T47D (cell line): Measurements from ENCODE around the gene ATP6V1C2.

Experiments used
- DNase-seq, 2 experiments: peaks; one replicate each; pipeline versions ENCODE4 v3.0.0 to v3.0.0-alpha.2; 2011 to 2012; ENCODE audit warnings: low read depth in 1 of 2, low spot score in 1 of 2
- JUND ChIP-seq: IDR thresholded peaks from 2 replicates; pipeline ENCODE4 v1.6.1; 2012; ENCODE audit warnings: low read depth
- in situ Hi-C: cut with HindIII; loops from 2 replicates; pipeline ENCODE4 v1.10.0; 2016; ENCODE audit warnings: low sequenced_read_pairs, low pct_unique_long_range_greater_than_20kb

Gene ATP6V1C2

DNA sequence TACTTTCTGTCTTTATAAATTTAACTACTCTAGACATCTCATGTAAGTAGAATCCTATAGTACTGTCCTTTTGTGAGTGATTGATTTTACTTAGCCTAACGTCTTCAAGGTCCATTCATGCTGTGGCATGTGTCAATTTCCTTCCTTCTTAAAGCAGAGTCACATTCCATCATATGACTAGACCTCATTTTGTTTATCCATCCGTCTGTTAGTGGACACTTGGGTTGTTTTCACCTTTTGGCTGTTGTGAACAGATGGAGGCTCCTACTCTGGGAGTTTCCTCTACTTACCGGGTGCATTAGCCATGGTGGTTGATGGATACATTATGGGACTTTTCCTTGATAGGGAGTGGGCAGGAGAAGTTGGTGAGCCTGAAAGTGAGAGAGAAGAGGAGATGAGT is 97.6 kb downstream of the ATP6V1C2 start:
- no peak for TF ChIP-seq JUND
- in situ Hi-C loops: no loop called here

DNA sequence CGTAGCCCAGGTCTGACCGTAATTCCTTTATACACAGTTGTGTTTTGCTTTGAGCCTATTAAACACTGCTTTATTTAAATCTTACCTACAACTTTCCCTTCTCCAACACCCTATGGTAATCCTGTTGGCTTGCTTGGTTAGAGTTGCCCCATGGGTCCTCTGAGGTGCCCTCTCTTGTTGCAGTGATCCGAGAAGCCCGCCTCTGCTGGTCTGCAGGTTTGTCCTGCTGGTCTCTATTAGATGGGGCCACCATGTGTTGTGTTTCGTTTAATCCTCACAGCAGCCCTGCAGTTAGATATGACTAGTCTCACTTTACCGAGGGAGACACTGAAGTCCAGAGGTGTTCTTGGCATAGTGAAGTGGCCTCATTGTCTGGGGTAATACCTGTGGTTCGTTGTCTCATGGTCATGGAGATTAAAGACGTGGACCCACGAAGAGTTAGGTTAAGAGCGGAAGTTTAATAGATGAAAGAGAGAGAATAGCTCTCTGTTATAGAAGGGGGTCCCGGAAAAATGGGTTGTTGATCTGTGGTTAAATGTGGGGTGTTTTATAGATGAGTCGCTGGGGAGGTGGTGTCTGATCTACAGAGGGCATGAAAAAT is 98.4 kb downstream of the ATP6V1C2 start:
- in situ Hi-C loops: no loop called here
- DNase-seq: no peak
- no peak for TF ChIP-seq JUND

More for the DNA sequence above, 97.6 kb downstream of the ATP6V1C2 start:
- no peak for DNase-seq

DNA sequence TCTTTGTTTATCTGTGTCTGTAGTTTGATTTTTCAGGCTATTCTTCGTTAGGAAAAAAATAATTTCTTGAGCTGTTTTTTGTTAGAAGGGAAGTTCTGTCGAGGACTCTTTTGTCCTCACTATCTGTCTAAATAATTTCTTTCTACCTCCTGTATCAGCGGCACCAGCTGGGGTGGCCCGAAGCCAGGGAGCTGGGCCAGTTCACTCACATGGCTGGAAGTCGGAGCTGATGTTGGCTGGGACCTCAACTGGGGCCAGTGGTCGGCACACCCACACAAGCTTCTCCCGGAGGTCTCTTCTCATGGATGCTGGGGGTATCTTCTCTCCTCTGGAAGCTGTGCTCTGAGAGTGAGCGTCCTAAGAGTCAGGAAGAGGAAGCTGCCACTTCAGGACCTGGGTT is 99.1 kb downstream of the ATP6V1C2 start:
- in situ Hi-C loops: no loop called here

DNA sequence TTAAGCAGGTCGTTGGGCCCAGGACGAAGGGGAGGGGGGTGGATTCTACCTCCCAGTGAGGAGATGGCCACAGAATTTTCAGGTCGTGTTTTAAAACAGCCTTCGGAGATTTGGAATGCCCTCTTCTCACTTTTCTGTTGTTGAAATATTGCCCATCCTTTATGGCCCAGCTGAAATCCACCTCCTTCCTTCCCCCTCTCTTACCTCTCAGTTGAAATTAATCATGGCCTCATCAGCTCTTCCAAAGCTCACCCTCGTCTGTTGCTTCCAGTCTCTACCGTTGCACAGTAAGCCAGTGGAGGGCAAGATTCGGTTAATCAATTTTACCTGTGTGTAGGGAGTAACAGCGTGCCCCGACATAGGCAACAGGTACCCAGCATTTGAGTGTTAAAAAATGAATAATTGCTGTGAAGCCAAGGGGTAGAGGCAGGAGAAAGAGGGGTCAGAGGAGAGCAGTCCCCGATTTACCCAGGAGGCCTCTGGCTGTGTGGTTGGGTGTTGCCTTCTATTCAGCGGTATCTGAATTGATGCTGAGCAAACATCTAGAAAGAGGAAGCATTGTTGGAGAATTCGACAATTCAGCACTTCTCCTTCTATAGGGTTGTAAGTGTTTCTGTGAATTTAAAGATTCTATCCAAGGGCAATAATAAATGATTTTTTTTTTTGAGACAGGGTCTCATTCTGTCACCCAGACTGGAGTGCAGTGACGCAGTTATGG is 99.7 kb downstream of the ATP6V1C2 start:
- TF ChIP-seq JUND: no peak
- no peak for DNase-seq
- in situ Hi-C loops: no loop called here

More for the DNA sequence above, 99.1 kb downstream of the ATP6V1C2 start:
- DNase-seq: no peak
- no peak for TF ChIP-seq JUND

DNA sequence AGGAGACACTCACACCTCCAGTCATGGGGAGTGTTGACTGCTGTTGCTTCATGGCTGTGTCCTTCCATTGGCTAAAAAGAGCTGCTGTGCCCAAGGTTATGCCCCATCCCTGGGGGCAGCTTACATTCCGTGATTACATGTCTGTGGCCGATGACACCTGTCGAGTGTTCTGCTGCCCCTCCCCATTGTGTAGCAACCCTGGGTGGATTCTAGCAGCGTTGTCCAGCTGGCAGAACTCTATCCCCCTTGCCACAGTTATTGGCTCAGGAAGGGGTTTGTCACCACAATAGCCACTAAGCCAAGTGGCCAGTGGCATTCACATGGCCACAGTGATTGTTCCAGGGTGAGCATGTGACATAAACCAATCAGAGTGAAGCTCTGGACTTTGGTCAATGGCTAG is 102.8 kb downstream of the ATP6V1C2 start:
- in situ Hi-C loops: no loop called here
- TF ChIP-seq JUND: no peak
- no peak for DNase-seq

DNA sequence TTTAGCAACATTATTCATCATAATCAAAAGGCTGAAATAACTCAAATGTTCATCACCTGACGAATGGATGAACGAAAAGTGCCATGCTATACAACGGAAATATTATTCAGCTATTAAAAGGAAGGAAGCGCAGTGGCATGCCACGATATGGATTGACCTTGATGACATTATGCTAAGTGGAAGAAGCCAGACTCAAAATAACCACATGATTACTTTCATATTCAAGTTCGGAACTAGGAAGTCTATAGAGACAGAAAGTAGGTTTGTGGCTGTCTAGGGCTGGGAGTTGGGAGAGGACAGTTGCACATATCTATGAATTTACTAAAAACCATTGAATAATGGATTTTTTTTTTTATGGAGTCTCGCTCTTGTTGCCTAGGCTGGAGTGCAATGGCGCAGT is 104.6 kb downstream of the ATP6V1C2 start:
- TF ChIP-seq JUND: no peak
- in situ Hi-C loops: no loop called here
- no peak for DNase-seq

DNA sequence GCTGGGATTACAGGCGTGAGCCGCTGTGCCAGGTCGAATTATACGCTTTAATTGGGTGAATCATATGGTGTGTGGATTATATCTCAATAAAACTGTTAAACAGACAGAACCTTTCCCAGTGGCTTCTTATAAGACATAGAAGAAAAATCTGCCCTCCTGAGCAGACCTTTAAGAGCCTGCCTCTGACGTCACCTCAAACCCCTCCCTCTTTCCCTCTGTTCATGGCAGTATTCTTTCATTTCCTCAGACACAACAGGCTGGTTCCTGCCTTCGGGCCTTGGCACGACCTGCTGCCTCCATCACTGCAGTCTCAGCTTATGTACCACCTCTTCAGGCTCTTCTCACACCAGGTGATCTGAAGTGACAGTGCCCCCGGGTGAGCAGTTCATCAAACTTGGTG is 105.2 kb downstream of the ATP6V1C2 start:
- in situ Hi-C loops: no loop called here
- TF ChIP-seq JUND: no peak
- no peak for DNase-seq

DNA sequence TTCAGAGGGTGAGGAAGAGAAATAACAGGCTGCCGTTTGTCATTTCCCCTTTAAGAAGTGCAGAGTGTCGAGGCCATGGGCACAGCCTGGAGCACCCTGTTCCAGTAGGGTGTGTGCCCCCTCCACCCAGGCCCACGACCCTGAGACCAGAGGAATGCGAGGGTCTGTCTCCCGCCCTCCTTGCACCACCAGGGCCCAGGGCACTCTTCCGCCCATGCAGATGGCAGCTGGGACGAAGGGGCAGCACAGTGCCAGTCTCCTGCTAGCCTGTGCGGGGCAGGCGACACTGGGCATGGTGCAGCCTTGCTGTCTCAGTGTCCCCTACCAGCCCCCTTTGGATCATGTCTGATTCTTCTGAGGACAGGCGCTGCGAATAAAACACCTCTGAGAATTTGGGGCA is 106.9 kb downstream of the ATP6V1C2 start:
- in situ Hi-C loops: no loop called here
- DNase-seq: no peak
- TF ChIP-seq JUND: no peak

DNA sequence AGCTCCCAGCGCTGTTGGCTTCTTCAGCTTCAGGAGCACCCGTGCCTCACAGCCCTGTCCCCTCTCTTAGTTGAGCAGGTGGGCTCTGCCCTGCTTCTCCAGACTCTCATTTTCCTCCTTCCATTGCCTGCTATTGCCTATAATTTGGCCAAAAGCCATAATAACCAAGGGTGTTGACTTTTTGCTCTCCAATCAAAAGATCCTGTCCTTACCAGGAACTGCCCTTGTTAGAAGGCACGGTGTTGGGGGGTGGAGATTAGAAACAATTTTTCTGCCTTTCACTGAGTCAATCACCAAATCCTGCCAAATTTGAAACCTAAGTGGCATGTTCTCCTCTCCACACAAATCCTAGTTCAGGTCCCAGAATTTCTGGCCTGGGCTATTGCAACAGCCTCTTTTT is 107.9 kb downstream of the ATP6V1C2 start:
- no peak for TF ChIP-seq JUND
- DNase-seq: no peak
- in situ Hi-C loops: no loop called here

DNA sequence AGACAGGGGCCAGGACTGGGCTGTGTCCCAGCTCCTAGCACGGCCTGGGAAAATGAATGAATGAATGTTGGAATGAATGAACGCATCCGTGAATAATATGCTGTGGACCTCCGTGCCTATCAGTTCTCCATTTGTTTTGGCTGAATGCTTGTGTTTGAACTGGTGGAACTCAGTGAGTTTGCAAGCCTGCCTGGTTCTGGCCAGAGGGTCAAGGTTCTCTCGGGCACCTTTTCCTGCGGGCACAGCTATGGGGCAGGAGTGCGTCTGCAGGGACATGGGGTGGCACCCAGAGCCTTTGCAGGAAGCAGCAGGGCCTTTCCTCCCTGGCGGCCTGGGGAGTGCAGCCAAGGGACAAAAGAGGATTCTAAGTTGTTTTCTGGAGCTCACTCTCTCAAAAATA is 108.8 kb downstream of the ATP6V1C2 start:
- in situ Hi-C loops: no loop called here
- TF ChIP-seq JUND: no peak
- no peak for DNase-seq

DNA sequence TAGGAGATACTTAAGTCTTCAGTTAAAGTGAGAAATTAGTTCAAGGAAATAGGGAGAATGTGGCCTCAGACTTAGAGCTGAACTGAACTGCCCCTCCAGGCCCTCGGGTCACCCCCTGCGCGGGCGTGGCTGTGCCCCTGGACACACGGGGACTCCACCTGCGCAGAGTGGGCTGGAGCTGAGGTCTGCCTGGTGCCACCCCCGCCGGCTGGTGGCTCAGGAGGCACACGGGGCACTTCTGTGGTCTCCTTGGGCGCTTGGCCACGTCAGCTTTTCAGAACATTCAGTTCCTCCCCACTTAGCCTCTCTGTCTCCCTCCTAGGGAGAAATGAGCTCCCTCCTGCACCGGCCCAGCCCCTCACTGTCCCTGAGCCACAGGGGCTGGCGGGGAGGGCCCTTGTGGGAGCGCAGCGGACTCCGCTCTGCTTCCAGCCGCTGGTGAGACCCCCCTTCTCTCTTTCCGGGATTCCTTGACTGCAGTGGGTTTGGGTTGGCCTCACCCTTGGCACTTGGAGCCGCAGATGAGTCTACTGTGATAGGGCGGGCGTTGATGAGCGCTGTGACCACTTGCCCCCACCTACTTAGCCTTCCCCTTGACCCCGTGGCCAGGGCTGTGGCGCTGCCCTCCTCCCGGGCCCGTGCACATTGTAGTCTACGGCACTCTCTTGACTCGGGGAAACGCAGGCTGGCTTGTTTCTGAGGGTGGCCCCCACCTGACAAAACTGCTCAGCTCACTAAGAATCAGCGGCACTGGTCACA is 109.4 kb downstream of the ATP6V1C2 start:
- DNase-seq: no peak
- no peak for TF ChIP-seq JUND
- in situ Hi-C loops: no loop called here

DNA sequence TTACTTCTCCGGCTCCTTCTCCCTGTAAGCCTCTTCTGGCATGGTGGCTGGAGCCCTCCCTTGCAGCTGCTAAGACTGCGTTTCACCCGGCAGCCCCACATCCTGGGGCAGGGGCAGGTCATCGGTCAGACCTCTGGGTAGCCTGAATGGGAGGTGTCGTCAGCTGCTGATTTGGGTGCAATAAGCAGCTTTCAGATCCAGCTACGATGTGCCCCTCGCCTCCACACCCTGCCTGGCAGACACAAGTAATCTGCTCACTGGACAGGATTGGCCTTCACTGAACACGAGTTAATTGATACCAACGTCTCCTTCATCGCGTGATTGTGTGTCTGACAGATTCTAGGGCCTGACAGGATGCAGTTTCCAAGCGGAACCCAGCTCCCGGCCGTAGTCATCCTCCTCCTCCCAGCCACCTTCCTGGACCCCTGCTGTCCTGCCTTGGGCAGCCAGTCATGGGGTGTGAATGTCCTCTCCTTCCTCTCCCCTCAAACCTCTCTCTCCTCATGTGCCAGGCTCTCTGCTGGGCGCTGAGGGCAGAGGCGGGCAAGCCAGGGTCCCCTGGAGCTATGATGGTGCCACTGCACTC is 110.1 kb downstream of the ATP6V1C2 start:
- in situ Hi-C loops: no loop called here

More for the DNA sequence above, 110.1 kb downstream of the ATP6V1C2 start:
- no peak for TF ChIP-seq JUND
- no peak for DNase-seq
